ENCODE data around the gene KIF5A.

DNA sequence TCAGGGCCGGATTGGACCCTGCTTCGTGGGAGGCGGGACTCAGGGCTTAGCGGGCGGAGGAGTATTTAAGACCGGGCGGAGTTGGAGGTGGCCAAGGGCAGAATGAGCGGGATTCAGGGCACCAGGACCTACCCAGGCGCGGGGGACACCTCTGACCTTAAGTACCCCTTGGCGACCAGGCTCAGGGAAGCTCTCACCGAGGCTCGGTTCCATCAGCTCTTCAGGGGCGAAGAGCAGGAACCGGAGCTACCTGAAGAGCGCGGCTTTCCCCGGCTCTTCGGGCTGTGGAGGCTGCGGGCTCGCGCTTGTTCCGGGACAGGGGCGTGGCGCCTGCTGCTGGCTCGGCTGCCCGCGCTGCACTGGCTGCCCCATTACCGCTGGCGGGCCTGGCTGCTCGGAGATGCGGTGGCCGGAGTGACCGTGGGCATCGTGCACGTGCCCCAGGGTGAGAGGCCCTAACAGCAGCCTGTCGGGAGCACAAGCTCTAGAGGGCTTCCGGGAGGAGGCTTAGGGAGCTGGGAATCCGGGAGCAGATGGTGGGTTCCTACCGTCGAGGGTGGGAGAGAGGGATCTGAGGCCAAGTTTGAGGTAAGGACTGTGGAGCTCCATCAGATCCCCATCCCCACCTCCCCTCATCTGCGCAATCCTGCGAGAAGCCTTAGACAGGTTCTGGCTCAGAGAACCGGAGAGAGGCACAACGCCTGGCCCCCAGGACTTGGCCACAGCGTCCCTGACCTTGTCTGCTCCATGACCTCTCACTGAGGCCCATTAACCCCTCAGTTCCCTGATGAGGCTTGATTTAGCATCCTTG lies 69.8 kb downstream of the KIF5A start:
- TF ChIP-seq CTCF (IDR thresholded peaks at IDR 0.05; ENCODE audit: low read depth, low read length) = no peak
- no peak for TF ChIP-seq EZH2phosphoT487 (IDR thresholded peaks at IDR 0.05; ENCODE audit: low read depth)

Data from OCI-LY3 (cell line).